Skeletal muscle satellite cell (primary cell): ENCODE results near the gene CNOT3.
"Not testable (repeated sequence)": the region's sequence is repeated elsewhere in the genome, so short reads cannot be mapped to it uniquely, and the experiment has no call there.

Experiments
- H3K27me3 ChIP-seq: 2 replicates; pipeline ENCODE4 v1.7.0; 2013; ENCODE audit warnings: low read length; ENCODE audit not compliant: control insufficient read depth, insufficient read depth
- H3K36me3 ChIP-seq: 2 replicates; pipeline ENCODE4 v1.7.0; 2013; ENCODE audit warnings: mild to moderate bottlenecking, control low read depth, low read length; ENCODE audit not compliant: insufficient read depth
- H3K4me1 ChIP-seq: 2 replicates; pipeline ENCODE4 v1.7.0; 2013; ENCODE audit warnings: low read length; ENCODE audit not compliant: control insufficient read depth, insufficient read depth
- H3K4me2 ChIP-seq: 2 replicates; pipeline ENCODE4 v1.7.0; 2013; ENCODE audit warnings: mild to moderate bottlenecking, low read length
- H3K4me3 ChIP-seq: 2 replicates; pipeline ENCODE4 v1.7.0; 2013; ENCODE audit warnings: low read length
- H3K9ac ChIP-seq: 2 replicates; pipeline ENCODE4 v1.7.0; 2013; ENCODE audit warnings: mild to moderate bottlenecking, low read depth, low read length, moderate library complexity
- H3K9me3 ChIP-seq: replicated peaks from 2 replicates; pipeline ENCODE4 v1.7.0; 2013; ENCODE audit warnings: mild to moderate bottlenecking, control low read depth, low read length

Gene CNOT3

DNA sequence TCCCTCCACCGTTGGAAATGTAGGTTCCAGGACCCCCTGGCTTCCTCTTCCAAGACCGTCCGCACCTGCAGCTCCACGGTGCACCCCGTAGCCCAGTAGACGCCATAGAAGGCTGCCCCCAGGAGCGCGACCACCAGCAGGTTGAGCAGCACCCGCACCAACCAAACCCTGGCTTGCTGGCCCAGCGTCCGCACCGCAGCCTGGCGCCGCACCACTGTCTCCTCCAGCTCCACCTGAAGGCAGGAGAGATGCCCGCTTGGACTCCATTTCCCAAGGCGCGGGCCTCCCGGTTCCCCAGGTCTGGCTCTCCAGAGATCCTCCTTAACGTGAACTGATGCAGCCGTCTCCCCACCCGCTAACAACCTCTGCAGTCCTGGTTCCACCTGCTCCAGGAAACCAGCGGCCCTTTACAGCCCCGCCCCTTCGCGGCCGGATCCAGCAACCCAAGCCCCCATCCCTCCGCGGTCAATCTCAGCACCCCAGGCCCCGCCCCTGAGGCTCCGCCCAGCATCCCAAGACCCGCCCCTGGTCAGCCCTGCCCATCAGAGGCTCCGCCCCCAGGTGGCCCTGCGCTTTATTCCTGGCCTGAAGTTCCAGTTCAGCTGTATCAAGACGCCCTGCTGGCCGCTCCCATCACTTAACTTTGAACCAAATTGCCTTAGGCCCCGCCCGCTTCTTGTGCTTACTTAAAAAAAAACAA, 27.0 kb downstream of the CNOT3 start:
- Histone ChIP-seq H3K36me3 (no peaks in the 10 kb centered on the region), H3K9me3 (no peaks in the 10 kb centered on the region), H3K9ac (no peak overlapping the region), H3K4me3 (no peak overlapping the region), H3K27me3 (no peaks in the 10 kb centered on the region), H3K4me2 (no peak overlapping the region), H3K4me1 (peaks cover 13% of the 10 kb centered on the region)

DNA sequence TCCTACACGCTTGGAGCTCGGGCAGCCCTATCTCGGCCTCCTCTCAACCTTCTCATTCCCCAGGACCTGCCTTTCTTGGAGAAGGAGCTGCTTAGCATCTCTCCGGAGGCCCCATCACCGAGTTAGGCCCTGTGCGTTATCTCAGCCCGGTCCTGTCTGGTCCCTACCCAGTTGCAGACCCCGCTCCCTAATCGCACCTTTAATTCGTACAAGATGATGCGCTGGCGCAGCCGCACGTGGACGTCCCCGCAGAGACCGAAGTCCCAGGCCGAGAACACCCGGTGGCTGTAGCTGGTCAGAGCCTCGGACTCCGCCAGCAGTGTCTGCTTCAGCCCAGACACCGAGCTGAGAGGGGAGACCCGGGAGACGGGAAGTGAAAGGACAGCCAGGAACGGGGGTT, 27.7 kb downstream of the CNOT3 start:
- Histone ChIP-seq H3K4me3 (no peak overlapping the region), H3K9ac (no peak overlapping the region), H3K27me3 (no peaks in the 10 kb centered on the region), H3K4me1 (peaks cover 12% of the 10 kb centered on the region), H3K36me3 (no peaks in the 10 kb centered on the region), H3K9me3 (no peaks in the 10 kb centered on the region), H3K4me2 (no peak overlapping the region)

DNA sequence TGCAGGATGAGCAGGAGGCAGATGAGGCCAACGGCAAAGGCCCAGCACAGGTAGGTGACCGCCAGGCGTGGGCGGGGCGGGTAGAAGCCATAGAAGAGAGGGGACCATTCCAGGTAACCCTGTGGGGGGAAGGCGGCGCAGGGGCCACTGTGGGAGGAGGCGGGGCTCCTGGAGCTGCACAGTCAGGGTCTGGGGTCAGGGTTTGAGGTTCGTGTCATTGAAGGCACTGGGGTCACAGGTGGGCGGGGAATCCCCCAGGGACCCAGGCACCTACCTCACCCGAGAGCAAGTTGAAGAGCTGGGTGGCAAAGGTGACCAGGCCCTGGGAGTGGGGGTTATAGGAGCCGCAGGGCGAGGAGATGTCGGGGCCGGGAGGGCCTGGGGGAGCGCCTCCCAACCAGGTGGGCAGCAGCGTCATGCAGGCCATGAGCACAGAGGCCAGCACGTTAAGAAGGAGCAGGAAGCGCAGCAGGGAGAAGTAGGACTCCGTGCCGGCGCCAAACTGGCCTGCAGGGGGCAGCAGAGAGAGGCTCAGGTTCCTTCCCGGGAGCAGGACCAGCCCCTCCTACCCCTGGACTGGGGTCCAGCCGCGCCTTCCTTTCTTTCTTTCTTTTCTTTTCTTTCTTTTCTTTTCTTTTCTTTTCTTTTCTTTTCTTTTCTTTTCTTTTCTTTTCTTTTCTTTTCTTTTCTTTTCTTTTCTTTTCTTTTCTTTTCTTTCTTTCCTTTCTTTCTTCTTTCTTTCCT, 30.8 kb downstream of the CNOT3 start:
- no peaks in the 10 kb centered on the region for H3K27me3 ChIP-seq
- H3K9ac ChIP-seq = no peak overlapping the region

DNA sequence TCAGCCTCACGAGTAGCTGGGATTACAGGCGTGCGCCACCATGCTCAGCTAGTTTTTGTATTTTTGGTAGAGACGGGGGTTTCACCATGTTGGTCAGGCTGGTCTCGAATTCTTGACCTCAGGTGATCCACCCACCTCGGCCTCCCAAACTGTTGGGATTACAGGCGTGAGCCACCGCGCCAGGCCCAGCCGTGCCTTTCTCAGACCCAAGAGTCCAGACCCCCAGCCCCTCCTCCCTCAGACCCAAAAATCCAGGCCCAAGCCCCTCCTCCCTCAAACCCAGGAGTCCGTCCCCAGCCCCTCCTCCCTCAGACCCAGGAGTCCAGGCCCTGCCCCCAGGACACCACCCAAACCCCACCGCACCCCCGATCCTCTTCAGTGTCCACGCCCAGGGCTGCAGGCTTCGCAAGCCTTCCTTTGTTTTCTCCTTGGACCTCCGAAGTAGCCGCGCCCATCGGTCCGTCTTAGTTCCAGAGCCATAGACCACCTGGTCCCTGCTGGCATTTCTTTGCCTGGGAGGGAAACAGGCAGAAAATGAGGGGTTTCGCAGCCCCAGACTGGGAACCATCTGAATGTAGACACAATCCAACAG, 31.7 kb downstream of the CNOT3 start:
- no peaks in the 10 kb centered on the region for H3K9me3 ChIP-seq

More for the DNA sequence above, 30.8 kb downstream of the CNOT3 start:
- Histone ChIP-seq H3K4me3 (no peak overlapping the region), H3K4me2 (peak overlapping the region; percentile 42), H3K9me3 (no peaks in the 10 kb centered on the region), H3K36me3 (no peaks in the 10 kb centered on the region), H3K4me1 (peaks cover 3% of the 10 kb centered on the region)

DNA sequence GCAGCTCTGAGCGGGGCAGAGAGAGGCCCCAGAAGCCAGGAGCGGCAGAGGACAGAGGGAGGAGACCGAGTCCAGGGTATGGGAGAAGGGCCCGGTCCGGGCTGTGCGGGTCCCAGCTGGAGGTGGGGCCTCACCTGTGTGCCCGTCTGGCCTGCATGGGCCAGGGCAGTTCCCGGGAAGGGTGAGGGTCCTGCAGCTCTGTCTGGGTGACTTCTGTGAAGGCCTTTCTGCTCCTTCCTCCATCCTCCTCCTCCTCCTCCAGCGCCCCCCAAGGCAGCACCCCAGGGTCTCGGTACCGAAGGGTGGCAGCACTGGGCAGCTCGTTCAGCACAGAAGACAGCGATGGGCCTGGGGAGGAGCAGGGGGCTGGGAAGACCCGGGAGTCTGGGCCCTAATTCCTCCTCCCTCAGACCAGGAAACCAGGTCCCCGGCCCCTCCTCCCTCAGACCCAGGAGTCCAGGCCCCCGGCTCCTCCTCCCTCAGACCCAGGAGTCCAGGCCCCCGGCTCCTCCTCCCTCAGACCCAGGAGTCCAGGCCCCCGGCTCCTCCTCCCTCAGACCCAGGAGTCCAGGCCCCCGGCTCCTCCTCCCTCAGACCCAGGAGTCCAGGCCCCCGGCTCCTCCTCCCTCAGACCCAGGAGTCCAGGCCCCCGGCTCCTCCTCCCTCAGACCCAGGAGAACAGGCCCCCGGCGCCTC, 34.3 kb downstream of the CNOT3 start:
- H3K36me3 ChIP-seq, H3K4me3 ChIP-seq: not testable (repeated sequence)

More for the DNA sequence above, 31.7 kb downstream of the CNOT3 start:
- Histone ChIP-seq H3K4me2 (no peak overlapping the region), H3K27me3 (no peaks in the 10 kb centered on the region), H3K9ac (no peak overlapping the region), H3K4me3 (no peak overlapping the region), H3K4me1 (peaks cover 3% of the 10 kb centered on the region), H3K36me3 (no peaks in the 10 kb centered on the region)

DNA sequence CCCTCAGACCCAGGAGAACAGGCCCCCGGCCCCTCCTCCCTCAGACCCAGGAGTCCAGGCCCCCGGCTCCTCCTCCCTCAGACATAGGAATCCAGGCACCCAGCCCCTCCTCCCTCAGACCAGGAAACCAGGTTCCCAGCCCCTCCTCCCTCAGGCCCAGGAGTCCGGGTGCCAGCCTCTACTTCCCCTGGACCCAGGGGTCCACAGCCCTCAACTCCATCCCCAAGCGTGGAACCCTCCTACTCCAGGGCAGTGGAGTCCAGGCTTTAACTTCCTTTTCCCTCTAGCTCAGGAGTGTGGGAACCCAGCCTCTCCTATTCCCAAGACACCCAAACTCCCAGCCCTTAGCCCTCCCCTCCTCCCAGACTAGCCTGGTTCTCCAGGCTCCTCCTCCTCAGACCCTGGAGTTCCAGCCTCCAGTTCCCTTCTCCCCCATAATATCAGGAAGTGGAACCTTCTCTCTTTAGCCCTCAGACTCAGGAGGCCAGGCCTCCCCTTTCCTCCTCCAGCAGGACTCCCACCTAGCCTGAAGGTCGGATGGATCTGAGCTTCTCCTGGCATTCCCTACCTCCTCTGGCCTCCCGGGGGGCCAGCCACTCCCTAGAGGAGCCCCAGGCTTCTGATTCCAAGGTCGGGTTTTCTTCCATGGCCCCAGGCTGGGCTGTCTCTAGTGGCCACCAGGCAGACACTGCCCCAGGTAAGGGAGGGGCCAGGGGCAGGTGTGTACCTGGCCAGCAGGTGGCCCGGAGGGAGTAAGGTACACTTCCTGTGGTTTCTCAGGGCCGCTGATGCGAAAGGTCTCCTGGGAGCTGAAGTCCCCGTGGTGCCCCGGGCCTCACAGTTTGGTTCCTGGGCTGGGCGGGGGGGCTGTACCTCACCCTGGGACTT, 35.2 kb downstream of the CNOT3 start, which contains the start of gene TMC4:
Gene TMC4, minus strand, starts transcription at position 690 of the 888 bp plus-strand sequence. Its CDS starts 43 bp downstream, at position 647.
- Histone ChIP-seq H3K9me3 (no peaks in the 10 kb centered on the region), H3K9ac (no peak within 1 kb of the TSS), H3K4me3 (no peak within 1 kb of the TSS), H3K27me3 (no peaks in the 10 kb centered on the region), H3K36me3 (peaks cover 7% of the 10 kb centered on the region), H3K4me1 (peaks cover 3% of the 10 kb centered on the region), H3K4me2 (no peak within 1 kb of the TSS)

More for the DNA sequence above, 34.3 kb downstream of the CNOT3 start:
- not testable (repeated sequence) for H3K9me3 ChIP-seq, H3K4me1 ChIP-seq, H3K4me2 ChIP-seq, H3K27me3 ChIP-seq, H3K9ac ChIP-seq

DNA sequence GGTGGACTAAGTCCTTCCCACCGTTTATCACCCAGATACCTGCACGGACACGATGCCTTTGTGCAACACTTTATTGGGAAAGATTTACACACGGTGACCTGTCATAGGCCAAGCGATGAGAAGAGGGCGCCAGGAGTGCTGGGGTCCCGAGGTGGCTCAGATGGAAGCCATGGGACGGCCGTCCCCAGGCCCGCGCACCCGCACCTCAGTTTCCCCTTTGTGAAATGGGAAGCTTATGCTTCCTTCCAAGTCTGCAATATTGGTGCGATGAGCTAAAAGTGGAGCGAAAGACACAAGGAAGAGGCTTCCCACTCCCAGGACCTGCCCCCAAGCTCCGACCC, 35.8 kb downstream of the CNOT3 start:
- Histone ChIP-seq H3K27me3 (no peaks in the 10 kb centered on the region), H3K4me1 (peaks cover under 1% of the 10 kb centered on the region), H3K36me3 (peaks cover 11% of the 10 kb centered on the region), H3K4me2 (no peak overlapping the region), H3K9me3 (no peaks in the 10 kb centered on the region), H3K9ac (no peak overlapping the region), H3K4me3 (no peak overlapping the region)

DNA sequence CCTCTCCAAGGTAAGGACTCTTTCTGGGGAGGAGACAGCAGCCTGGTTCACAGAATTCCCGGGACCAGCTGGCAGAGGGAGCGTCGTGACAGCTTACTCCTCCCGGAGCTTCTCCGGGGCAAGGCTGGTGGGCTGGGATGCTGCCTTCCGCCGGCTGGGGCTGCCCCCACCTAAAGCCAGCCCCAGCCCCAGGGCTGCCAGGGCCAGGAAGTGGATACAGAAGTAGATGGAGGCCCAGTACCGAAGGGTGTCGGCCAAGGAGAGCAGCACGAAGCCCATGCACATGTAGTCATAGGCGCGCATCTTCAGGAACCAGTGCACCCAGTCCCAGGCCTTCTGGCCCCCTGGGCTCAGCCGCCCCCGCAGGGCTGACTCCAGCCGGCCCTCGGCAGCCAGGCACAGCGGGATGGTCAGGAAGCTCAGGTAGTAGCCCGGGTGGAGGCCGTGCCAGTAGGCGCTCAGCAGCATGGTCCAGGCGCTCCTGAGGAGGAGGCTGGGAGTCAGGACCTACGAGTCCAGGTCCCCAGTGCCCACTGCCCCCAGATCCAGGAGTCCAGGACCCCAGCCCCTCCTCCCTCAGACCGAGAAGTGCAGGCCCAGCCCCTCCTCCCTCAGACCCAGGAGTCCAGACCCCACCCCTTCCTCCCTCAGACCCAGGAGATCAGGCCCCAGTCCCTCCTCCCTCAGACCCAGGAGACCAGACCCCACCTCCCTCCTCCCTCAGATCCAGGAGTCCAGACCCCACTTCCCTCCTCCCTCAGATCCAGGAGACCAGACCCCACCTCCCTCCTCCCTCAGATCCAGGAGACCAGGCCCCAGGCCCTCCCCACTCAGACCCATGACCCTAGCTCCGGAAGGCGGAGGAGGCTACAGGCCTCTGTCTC, 36.6 kb downstream of the CNOT3 start:
- Histone ChIP-seq H3K9me3 (no peaks in the 10 kb centered on the region), H3K27me3 (no peaks in the 10 kb centered on the region), H3K4me1 (no peaks in the 10 kb centered on the region), H3K9ac (no peak overlapping the region), H3K36me3 (peaks cover 19% of the 10 kb centered on the region), H3K4me3 (no peak overlapping the region), H3K4me2 (no peak overlapping the region)

DNA sequence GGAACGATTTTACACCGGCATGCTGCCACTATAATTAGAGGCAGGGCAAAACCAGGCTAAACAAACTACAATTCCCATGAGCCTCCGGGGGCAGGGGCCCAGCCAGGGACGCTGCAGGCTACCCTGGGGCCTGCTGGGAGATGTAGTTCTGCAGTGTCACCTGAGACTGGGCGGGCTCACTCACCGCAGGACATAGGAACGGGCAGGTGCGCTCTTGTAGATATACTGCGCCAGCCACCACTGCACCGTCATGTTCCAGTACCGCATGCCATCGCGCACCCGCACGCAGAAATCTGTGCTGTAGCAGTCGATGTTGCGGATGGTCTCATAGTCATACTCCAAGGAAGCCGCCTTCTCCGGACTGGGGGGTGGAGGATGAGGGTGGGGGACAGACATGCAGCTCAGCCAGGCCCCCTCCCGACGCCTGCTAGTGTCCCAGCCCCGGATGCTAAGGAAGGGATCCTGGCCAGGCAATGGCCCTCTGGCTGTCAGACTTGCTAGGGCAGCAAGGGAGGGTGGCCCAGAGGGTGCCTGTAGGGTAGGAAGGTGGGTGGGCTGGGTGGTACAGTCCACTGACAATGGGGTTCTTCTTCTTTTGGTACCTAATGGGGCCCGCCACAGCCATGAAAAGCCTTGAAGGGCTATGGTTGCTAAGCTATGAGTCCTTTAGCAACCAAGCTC, 41.2 kb downstream of the CNOT3 start:
- H3K4me1 ChIP-seq = no peaks in the 10 kb centered on the region
- H3K9me3 ChIP-seq = no peaks in the 10 kb centered on the region
- H3K4me3 ChIP-seq = no peak overlapping the region
- peaks cover 41% of the 10 kb centered on the region for H3K36me3 ChIP-seq
- H3K27me3 ChIP-seq = no peaks in the 10 kb centered on the region
- no peak overlapping the region for H3K4me2 ChIP-seq
- no peak overlapping the region for H3K9ac ChIP-seq
